C4-2B (cell line): ENCODE data around the gene TRPC3.

Experiments used
- CTCF ChIP-seq: fragments of 450-650 bp; conservative IDR thresholded peaks from 2 replicates; pipeline ENCODE4 v1.5.1; 2017; ENCODE audit warnings: mild to moderate bottlenecking
- ZFX ChIP-seq: fragments of 450-650 bp; IDR thresholded peaks from 2 replicates; pipeline ENCODE4 v1.6.1; 2017

DNA sequence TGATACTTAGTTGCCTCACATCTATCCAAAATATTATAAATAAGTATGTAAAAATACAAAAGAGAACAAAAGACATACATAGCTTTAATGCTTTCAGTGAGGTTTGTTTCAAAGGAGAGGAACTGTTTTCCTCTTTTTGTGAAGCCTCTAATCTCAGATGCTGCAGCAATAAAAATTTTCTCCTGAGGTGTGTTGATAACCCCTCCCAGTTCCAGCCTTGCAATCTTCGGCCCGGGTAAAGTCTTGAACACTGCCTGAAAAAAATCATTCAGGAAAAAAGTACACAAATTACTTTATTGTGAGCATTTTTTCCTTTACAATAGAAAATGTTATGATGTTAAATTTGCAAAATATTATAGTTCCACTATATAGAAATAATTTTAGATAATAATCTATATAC, 90.4 kb downstream of the TRPC3 start:
- TF ChIP-seq CTCF = no peak
- TF ChIP-seq ZFX = no peak
